HL-60 (cell line): Measurements from ENCODE around the gene CNTNAP5.

Experiments used
- DNase-seq, 2 experiments: peaks; one replicate each; pipeline ENCODE4 v3.0.0-alpha.2; 2010 to 2020; ENCODE audit warnings: low read depth in 1 of 2, low spot score in 1 of 2
- H3K27ac ChIP-seq: fragments of 250-450 bp; sonication (Bioruptor Pico); replicated peaks from 2 replicates; pipeline ENCODE4 v1.5.1; 2020; ENCODE audit warnings: mild to moderate bottlenecking, moderate library complexity
- H3K27me3 ChIP-seq: fragments of 250-450 bp; sonication (Bioruptor Pico); 2 replicates; pipeline ENCODE4 v1.5.1; 2021; ENCODE audit warnings: mild to moderate bottlenecking, moderate library complexity; ENCODE audit not compliant: insufficient read depth, poor library complexity, severe bottlenecking
- H3K4me3 ChIP-seq: replicated peaks from 2 replicates; pipeline ENCODE4 v1.5.1; 2011; ENCODE audit warnings: mild to moderate bottlenecking, control low read depth, low read length; ENCODE audit not compliant: insufficient read depth
- GABPA ChIP-seq: IDR thresholded peaks from 2 replicates; pipeline ENCODE4 v1.6.1; 2012; ENCODE audit warnings: low read depth
- POLR2AphosphoS5 ChIP-seq: IDR thresholded peaks from 2 replicates; pipeline ENCODE4 v1.6.1; 2012; ENCODE audit warnings: low read depth
- SPI1 ChIP-seq: IDR thresholded peaks from 2 replicates; pipeline ENCODE4 v1.6.1; 2012; ENCODE audit warnings: low read depth, mild to moderate bottlenecking, borderline replicate concordance
- TF ChIP-seq, protein P1 (sequence below): IDR thresholded peaks from 2 replicates; pipeline ENCODE4 v1.6.1; 2012; ENCODE audit warnings: low read depth; ENCODE audit not compliant: insufficient replicate concordance
- TF ChIP-seq, protein P2 (sequence below): IDR thresholded peaks from one replicate; pipeline ENCODE4 v1.5.1; 2011; ENCODE audit warnings: low read length, control low read depth, inconsistent platforms; ENCODE audit not compliant: insufficient read depth

CNTNAP5 gene

DNA sequence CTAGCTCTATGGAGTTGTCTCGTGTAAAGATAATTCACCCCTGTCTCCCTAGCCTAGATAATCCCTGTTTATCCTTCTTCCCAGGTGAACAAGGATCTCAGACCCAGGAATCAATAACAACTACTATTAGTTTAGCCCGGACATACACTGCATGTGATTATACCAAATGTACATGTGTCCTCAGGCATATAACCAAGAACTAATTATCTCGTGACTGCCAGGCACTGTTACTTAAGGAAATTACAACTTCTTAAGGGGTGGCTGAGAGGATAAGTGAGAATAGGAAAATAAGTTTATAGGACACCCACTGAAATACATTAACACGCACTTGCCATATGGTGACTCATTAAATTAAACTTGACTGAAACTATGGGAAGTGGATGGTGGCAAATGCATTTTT is 126.6 kb downstream of the CNTNAP5 start:
- no peak for DNase-seq
- TF ChIP-seq POLR2AphosphoS5 (no peak), SPI1 (no peak), GABPA (no peak)
- TF ChIP-seq, protein P1, sequence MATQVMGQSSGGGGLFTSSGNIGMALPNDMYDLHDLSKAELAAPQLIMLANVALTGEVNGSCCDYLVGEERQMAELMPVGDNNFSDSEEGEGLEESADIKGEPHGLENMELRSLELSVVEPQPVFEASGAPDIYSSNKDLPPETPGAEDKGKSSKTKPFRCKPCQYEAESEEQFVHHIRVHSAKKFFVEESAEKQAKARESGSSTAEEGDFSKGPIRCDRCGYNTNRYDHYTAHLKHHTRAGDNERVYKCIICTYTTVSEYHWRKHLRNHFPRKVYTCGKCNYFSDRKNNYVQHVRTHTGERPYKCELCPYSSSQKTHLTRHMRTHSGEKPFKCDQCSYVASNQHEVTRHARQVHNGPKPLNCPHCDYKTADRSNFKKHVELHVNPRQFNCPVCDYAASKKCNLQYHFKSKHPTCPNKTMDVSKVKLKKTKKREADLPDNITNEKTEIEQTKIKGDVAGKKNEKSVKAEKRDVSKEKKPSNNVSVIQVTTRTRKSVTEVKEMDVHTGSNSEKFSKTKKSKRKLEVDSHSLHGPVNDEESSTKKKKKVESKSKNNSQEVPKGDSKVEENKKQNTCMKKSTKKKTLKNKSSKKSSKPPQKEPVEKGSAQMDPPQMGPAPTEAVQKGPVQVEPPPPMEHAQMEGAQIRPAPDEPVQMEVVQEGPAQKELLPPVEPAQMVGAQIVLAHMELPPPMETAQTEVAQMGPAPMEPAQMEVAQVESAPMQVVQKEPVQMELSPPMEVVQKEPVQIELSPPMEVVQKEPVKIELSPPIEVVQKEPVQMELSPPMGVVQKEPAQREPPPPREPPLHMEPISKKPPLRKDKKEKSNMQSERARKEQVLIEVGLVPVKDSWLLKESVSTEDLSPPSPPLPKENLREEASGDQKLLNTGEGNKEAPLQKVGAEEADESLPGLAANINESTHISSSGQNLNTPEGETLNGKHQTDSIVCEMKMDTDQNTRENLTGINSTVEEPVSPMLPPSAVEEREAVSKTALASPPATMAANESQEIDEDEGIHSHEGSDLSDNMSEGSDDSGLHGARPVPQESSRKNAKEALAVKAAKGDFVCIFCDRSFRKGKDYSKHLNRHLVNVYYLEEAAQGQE, result no peak
- TF ChIP-seq, protein P2, sequence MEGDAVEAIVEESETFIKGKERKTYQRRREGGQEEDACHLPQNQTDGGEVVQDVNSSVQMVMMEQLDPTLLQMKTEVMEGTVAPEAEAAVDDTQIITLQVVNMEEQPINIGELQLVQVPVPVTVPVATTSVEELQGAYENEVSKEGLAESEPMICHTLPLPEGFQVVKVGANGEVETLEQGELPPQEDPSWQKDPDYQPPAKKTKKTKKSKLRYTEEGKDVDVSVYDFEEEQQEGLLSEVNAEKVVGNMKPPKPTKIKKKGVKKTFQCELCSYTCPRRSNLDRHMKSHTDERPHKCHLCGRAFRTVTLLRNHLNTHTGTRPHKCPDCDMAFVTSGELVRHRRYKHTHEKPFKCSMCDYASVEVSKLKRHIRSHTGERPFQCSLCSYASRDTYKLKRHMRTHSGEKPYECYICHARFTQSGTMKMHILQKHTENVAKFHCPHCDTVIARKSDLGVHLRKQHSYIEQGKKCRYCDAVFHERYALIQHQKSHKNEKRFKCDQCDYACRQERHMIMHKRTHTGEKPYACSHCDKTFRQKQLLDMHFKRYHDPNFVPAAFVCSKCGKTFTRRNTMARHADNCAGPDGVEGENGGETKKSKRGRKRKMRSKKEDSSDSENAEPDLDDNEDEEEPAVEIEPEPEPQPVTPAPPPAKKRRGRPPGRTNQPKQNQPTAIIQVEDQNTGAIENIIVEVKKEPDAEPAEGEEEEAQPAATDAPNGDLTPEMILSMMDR, result no peak

GRCh38 chr2:124153713-124154112 is 128.6 kb downstream of the CNTNAP5 start:
- TF ChIP-seq, protein P1, result no peak
- TF ChIP-seq POLR2AphosphoS5 (no peak), GABPA (no peak), SPI1 (no peak)
- TF ChIP-seq, protein P2, result no peak
- Histone ChIP-seq H3K4me3 (no peak overlapping the region), H3K27me3 (no peaks in the 10 kb centered on the region), H3K27ac (no peak overlapping the region)
- no peak for DNase-seq

More for the DNA sequence above, 126.6 kb downstream of the CNTNAP5 start:
- Histone ChIP-seq H3K27me3 (no peaks in the 10 kb centered on the region), H3K27ac (no peak overlapping the region), H3K4me3 (no peak overlapping the region)

GRCh38 chr2:124159166-124159565 is 134.1 kb downstream of the CNTNAP5 start:
- H3K27ac ChIP-seq, result no peak overlapping the region
- TF ChIP-seq GABPA, result no peak
- TF ChIP-seq, protein P1, result no peak
- no peak overlapping the region for H3K4me3 ChIP-seq
- H3K27me3 ChIP-seq, result no peaks in the 10 kb centered on the region
- DNase-seq, result no peak

DNA sequence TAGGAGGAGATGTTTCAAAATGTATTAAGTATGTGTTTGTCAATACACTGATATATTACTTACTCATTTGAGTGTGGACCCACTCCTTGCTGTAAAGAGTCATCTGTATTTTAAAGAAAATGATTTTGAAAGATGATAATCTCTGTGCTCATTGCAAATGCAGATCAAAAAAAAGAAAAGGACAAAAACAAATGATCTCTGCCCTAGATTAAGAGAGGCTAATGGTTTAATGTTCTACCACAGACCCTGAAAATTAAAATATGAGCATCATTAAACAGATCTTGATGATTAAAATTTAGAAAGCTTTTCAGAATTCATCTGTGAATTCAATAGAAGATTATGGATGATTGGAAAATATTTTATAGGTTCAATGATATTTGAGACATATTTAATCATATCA is 136.5 kb downstream of the CNTNAP5 start:
- no peak for DNase-seq
- TF ChIP-seq POLR2AphosphoS5, result no peak
- H3K27me3 ChIP-seq, result no peaks in the 10 kb centered on the region

More for the DNA sequence above, 136.5 kb downstream of the CNTNAP5 start:
- Histone ChIP-seq H3K27ac (no peak overlapping the region), H3K4me3 (no peak overlapping the region)
